ENCODE data around the gene RSRC1.
"Not testable (repeated sequence)": the region's sequence is repeated elsewhere in the genome, so short reads cannot be mapped to it uniquely, and the experiment has no call there.

RSRC1 gene

GRCh38 chr3:158109804-158110657 lies at the start of gene RSRC1:
RSRC1 (plus strand) TSS chr3:158110089; CDS start chr3:158122105, 12,016 bp downstream.
- Mint-ChIP-seq H3K27ac (peak within 1 kb of the TSS; percentile 77), H3K4me1 (ENCODE audit: low read depth) (peaks cover 61% of the 10 kb centered on the region), H3K27me3 (peaks cover 27% of the 10 kb centered on the region), H3K36me3 (peaks cover 9% of the 10 kb centered on the region), H3K9me3 (ENCODE audit: low read depth) (peaks cover 6% of the 10 kb centered on the region), H3K4me3 (peak within 1 kb of the TSS; percentile 94)

- peaks cover 11% of the 10 kb centered on the region for H3K27me3 Mint-ChIP-seq
- not testable (repeated sequence) for H3K4me3 Mint-ChIP-seq; H3K36me3 Mint-ChIP-seq; H3K27ac Mint-ChIP-seq; H3K4me1 Mint-ChIP-seq (ENCODE audit: low read depth); H3K9me3 Mint-ChIP-seq (ENCODE audit: low read depth)
Observed at GRCh38 chr3:158065574-158065973, 44.3 kb upstream of the RSRC1 start.

DNA sequence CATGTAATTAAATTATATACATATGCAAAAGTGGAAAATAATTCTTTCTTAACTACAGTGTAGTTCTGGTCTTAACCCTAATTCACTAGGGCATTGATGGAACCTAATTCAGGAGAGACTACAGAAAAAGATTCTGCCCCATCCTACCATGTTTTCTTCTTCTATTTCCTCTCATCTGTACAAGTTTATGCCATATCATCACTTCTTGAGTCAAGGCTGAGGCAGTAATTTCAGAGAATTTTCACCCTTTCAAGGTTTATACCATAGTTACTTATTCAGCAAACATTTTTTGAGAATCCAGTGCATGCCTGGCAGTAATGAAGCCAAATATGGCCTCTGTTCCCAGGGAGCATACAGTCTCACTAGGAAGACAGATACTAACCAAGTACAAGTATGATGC lies 37.1 kb upstream of the RSRC1 start:
- Mint-ChIP-seq H3K27ac (no peak overlapping the region), H3K4me3 (no peak overlapping the region), H3K27me3 (peaks cover 20% of the 10 kb centered on the region), H3K9me3 (ENCODE audit: low read depth) (no peaks in the 10 kb centered on the region), H3K36me3 (no peaks in the 10 kb centered on the region), H3K4me1 (ENCODE audit: low read depth) (no peaks in the 10 kb centered on the region)

GRCh38 chr3:158074591-158074990 lies 35.3 kb upstream of the RSRC1 start:
- Mint-ChIP-seq H3K27me3 (peaks cover 20% of the 10 kb centered on the region), H3K27ac (no peak overlapping the region), H3K4me1 (ENCODE audit: low read depth) (no peaks in the 10 kb centered on the region), H3K9me3 (ENCODE audit: low read depth) (no peaks in the 10 kb centered on the region), H3K4me3 (no peak overlapping the region), H3K36me3 (no peaks in the 10 kb centered on the region)

DNA sequence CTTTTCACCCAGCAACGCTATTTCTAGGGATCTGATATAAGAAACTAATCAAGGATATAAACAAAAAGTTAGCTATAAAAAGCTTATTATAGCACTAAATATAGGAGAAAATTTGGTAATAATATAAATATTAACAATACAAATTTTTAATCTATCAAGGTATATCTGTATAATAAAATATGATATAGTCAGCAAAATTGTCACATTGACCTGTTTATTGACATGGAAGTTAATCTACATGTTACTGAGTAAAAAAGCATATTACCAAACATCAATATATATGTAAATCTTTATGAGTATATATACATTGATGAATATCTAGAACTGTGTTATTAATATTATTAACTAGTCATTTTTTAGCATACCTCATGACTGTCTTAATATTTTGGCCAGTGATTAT lies 30.3 kb upstream of the RSRC1 start:
- Mint-ChIP-seq H3K36me3 (no peaks in the 10 kb centered on the region), H3K9me3 (ENCODE audit: low read depth) (no peaks in the 10 kb centered on the region), H3K4me1 (ENCODE audit: low read depth) (no peaks in the 10 kb centered on the region), H3K4me3 (no peak overlapping the region), H3K27me3 (peaks cover 8% of the 10 kb centered on the region), H3K27ac (no peak overlapping the region)

DNA sequence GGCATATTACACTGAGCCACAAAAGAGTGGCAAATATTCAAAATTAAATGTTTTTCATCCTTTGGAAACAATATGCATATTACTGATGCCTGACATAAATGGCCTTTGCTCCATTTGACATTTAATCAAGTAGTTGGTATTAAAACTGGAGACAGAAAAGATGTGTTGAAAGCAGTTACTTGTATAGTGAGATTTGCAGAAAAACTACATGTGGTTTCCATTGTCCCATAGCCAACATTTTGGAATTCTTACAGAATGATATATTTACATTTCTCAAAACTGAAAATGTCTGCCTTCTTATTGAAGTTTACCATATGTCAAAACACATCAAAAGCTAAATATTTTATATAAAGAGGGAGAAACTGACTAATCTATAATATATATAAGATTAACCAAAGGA lies 25.2 kb upstream of the RSRC1 start:
- Mint-ChIP-seq H3K4me1 (ENCODE audit: low read depth) (no peaks in the 10 kb centered on the region), H3K36me3 (no peaks in the 10 kb centered on the region), H3K27me3 (peaks cover 23% of the 10 kb centered on the region), H3K27ac (no peak overlapping the region), H3K4me3 (no peak overlapping the region), H3K9me3 (ENCODE audit: low read depth) (no peaks in the 10 kb centered on the region)

DNA sequence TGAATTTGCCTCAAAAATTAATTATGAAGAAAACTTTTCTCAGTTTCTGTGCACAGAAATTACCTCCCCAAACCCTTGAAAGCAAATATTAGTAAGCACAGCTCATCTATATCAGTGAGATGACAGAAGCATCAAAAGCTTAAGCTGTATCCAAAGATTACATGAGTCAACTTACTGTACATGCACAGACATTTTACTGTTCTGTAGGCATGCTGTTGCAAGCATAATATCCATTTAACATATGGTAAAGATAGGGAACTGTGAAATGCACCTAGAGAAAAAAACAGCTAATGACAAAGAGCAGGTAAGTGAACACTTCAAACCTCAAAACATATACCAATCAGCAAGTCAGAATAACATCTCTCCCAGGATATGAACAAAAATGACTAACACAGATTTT lies 24.5 kb upstream of the RSRC1 start:
- Mint-ChIP-seq H3K4me3 (no peak overlapping the region), H3K9me3 (ENCODE audit: low read depth) (no peaks in the 10 kb centered on the region), H3K4me1 (ENCODE audit: low read depth) (no peaks in the 10 kb centered on the region), H3K27ac (no peak overlapping the region), H3K36me3 (no peaks in the 10 kb centered on the region), H3K27me3 (peaks cover 30% of the 10 kb centered on the region)

- no peaks in the 10 kb centered on the region for H3K36me3 Mint-ChIP-seq
- H3K27ac Mint-ChIP-seq = no peak overlapping the region
- no peak overlapping the region for H3K4me3 Mint-ChIP-seq
- no peaks in the 10 kb centered on the region for H3K4me1 Mint-ChIP-seq (ENCODE audit: low read depth)
- no peaks in the 10 kb centered on the region for H3K9me3 Mint-ChIP-seq (ENCODE audit: low read depth)
- peaks cover 35% of the 10 kb centered on the region for H3K27me3 Mint-ChIP-seq
Observed at GRCh38 chr3:158085931-158086330, 24.0 kb upstream of the RSRC1 start.

- Mint-ChIP-seq H3K27me3 (peaks cover 36% of the 10 kb centered on the region), H3K9me3 (ENCODE audit: low read depth) (no peaks in the 10 kb centered on the region)
Observed at GRCh38 chr3:158086361-158086760, 23.5 kb upstream of the RSRC1 start.

GRCh38 chr3:158086776-158087175 lies 23.1 kb upstream of the RSRC1 start:
- H3K36me3 Mint-ChIP-seq = no peaks in the 10 kb centered on the region
- H3K27ac Mint-ChIP-seq = no peak overlapping the region
- no peaks in the 10 kb centered on the region for H3K4me1 Mint-ChIP-seq (ENCODE audit: low read depth)
- H3K4me3 Mint-ChIP-seq = no peak overlapping the region
- peaks cover 37% of the 10 kb centered on the region for H3K27me3 Mint-ChIP-seq
- no peaks in the 10 kb centered on the region for H3K9me3 Mint-ChIP-seq (ENCODE audit: low read depth)

More at GRCh38 chr3:158086361-158086760, 23.5 kb upstream of the RSRC1 start:
- H3K4me1 Mint-ChIP-seq (ENCODE audit: low read depth) = no peaks in the 10 kb centered on the region
- H3K4me3 Mint-ChIP-seq = no peak overlapping the region
- no peaks in the 10 kb centered on the region for H3K36me3 Mint-ChIP-seq
- H3K27ac Mint-ChIP-seq = no peak overlapping the region

DNA sequence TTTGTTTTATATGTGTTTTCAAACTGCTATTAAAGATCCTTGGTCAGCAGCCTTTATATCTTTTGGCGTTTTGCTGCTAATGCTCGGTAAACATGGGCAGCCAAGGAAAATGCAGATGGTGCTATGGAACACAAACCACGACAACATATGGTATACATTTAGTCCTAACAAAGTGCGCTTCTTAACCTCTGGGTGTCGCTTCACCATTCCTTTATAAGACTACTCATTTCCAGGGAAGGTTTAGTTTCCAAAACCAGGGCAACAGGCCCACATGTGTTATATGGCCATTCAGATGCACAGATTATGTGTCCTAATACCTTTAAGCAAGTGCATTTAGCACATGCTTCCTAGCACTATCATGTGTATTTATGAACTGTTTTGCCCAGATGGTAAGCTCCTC lies 18.4 kb upstream of the RSRC1 start:
- Mint-ChIP-seq H3K4me3 (no peak overlapping the region), H3K36me3 (peaks cover 2% of the 10 kb centered on the region), H3K27me3 (peaks cover 47% of the 10 kb centered on the region)

DNA sequence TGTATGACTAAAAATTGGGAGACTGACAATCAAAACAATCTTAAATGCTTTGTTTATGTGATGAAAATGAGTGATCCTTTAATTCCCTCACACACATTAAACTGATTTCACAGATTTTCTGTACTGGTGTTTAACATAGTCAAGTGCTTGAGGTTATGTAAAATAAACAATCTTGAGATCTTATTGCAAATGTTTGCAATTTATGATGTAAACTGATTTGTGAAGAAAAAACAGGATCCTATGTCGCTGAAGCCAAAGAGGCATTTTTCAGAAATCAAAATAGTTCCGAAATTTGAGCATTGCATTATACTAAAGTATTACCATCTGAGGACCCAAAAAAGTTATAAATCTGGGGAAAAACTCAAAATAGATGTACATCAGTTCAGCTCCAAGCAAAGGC lies 16.4 kb upstream of the RSRC1 start:
- H3K9me3 Mint-ChIP-seq (ENCODE audit: low read depth) = no peaks in the 10 kb centered on the region
- H3K27me3 Mint-ChIP-seq = peaks cover 53% of the 10 kb centered on the region
- H3K4me3 Mint-ChIP-seq = no peak overlapping the region
- H3K27ac Mint-ChIP-seq = no peak overlapping the region
- peaks cover 13% of the 10 kb centered on the region for H3K4me1 Mint-ChIP-seq (ENCODE audit: low read depth)
- H3K36me3 Mint-ChIP-seq = peaks cover 2% of the 10 kb centered on the region

More for the DNA sequence above, 18.4 kb upstream of the RSRC1 start:
- Mint-ChIP-seq H3K9me3 (ENCODE audit: low read depth) (no peaks in the 10 kb centered on the region), H3K27ac (no peak overlapping the region), H3K4me1 (ENCODE audit: low read depth) (peaks cover 3% of the 10 kb centered on the region)

GRCh38 chr3:158094235-158095110 lies 15.4 kb upstream of the RSRC1 start:
- peaks cover 54% of the 10 kb centered on the region for H3K27me3 Mint-ChIP-seq
- peaks cover 15% of the 10 kb centered on the region for H3K4me1 Mint-ChIP-seq (ENCODE audit: low read depth)
- peaks cover 2% of the 10 kb centered on the region for H3K36me3 Mint-ChIP-seq
- no peak overlapping the region for H3K27ac Mint-ChIP-seq
- no peaks in the 10 kb centered on the region for H3K9me3 Mint-ChIP-seq (ENCODE audit: low read depth)
- no peak overlapping the region for H3K4me3 Mint-ChIP-seq

GRCh38 chr3:158095111-158095813 lies 14.6 kb upstream of the RSRC1 start:
- Mint-ChIP-seq H3K27ac (no peak overlapping the region), H3K9me3 (ENCODE audit: low read depth) (no peaks in the 10 kb centered on the region), H3K27me3 (peaks cover 52% of the 10 kb centered on the region), H3K4me3 (no peak overlapping the region), H3K4me1 (ENCODE audit: low read depth) (peaks cover 15% of the 10 kb centered on the region), H3K36me3 (peaks cover 2% of the 10 kb centered on the region)
